Measurements from ENCODE around the gene GMPR.
A peak's percentile ranks its signal among the peaks of the same experiment; 100 is the strongest.

GMPR gene

DNA sequence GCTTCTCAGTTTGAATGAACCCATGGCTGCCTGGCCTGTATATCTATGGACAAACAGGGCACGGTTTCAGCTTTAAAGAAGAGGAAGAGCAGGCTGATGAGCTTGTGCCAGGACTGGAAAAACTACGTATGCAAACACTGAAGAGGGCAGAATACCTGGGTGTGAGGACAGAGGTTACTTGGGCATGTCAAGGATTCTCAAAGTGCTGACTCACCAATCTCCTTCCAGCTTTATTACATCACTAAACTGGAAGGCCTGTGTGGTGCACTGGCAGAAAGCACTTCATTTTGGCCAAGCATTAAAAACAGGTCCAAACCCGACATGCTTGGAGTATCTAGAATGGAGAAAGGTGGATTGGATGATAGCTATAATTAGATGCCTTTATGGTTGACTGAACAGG is 95.2 kb downstream of the GMPR start:
- DNase-seq = peak; percentile 17

DNA sequence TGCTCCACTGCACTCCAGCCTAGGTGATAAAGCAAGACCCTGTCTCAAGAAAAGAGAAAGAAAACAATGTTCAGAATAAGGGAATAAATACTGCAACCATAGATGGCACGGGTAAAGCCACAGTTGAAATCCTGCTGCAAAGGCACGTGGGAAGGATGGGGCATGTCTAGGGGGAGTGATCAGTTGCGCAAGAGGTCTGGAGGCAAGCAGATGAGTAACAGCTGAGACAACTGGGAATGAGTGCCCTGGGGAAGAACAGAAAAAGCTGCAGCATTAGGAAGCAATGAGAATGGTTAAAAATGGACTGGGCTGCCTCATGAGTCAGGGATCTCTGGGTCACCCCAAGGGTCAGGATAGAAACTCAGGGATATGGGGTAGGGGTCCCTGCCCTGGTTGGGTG is 96.3 kb downstream of the GMPR start:
- no peak for DNase-seq

DNA sequence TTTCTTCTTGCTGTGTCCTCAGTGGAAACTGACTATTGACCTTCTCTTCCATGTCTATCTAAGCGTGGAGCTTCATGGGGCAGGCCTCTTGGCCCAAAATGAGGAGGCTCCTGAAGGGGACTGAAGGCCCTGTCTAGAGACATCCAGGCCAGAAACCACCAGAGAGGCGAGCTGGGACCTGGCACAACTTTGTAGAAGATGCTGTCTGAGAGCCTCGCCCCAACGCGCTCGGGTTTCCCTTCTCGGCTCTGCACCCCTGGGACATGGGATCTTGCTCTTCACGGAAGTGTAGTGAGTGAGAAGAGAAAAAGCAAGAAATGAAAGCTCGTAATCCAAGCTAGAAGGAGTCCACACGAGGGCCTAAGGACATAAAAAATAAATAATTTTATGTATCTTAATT is 96.8 kb downstream of the GMPR start:
- no peak for DNase-seq

DNA sequence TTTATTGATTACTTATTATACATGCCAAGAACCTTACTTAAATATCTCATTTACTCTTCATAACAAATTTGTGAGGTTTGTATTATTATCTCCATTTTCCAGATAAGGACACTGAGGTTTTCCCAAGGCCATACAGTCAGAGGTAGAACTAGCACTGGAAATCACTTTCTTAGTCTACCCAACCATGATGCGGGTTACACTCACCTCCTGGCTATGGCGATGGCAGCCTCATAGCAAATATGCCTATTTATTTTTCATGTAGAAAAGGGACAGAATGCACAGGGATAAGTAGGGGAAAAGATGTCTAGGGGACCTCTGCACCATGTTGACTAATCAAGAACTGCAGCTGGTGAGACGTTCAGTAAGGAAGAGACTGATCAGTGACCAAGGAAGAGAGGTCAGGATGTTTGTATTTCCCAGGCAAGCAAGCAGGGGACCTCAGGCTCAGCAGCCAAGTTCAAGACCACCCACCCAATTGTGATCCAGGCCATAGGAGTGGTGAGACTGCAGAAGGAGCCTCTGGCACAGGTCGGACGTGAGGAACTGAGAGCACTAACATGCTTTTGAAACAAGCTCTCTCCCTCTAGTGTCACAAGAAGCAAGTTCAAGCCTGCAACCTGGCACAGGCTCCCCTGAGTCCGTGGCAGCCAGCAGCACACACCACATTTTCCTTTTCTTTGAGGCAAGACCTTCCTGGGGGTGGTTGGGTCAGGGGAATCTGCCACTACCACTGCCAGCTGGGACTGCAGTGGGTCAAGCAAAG is 97.8 kb downstream of the GMPR start:
- no peak for DNase-seq

DNA sequence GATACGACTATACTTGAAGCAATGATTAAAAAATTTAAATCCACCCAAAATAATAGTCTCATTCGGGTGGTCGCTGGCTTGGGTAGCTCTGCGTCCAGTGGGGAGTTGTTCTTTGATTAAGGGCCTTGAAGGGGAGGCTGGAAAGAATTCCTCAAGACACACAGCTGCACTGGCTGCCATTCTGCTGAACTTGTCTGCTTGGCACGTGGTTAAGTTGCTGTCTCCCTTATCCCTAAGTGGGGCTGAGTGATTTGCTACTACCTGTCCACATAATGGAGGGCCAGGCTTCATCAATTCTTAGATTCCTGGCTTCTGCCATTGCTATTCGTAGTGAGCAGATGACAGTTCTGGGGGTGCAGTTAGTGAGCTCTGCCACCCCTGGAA is 98.5 kb downstream of the GMPR start:
- no peak for DNase-seq

DNA sequence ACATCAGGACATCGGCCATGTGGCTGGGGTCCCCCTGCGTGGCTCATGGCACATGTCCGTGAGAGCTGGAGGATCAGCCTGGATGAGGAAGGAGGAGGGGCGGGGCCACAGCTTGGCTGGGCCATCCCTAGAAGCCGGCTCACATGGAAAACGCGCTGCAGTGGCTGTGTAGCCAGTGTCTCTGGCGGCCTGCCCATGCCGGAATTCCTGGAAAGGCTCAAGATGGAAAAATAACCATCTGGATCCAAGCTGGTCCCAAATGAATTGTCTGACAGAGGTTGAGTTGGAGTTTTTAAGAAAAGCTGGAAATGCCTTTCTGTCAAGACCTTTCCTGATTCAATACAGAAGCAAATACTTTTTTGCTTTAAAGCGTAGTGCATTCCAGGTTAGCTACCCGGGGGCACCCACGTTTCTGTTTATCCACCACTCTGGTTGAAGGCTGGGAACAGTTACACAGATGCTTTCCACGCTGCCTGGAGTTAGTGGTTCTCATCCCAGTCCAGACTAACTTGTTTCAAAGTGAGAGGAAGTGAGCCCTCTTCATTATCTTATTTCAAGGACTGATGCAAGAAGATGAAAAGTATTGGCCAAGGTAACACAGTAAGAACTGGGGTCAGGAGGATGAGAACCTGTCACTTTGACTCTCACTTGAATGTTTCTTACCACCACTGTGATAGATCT is 99.0 kb downstream of the GMPR start:
- peak; percentile 23 for DNase-seq

DNA sequence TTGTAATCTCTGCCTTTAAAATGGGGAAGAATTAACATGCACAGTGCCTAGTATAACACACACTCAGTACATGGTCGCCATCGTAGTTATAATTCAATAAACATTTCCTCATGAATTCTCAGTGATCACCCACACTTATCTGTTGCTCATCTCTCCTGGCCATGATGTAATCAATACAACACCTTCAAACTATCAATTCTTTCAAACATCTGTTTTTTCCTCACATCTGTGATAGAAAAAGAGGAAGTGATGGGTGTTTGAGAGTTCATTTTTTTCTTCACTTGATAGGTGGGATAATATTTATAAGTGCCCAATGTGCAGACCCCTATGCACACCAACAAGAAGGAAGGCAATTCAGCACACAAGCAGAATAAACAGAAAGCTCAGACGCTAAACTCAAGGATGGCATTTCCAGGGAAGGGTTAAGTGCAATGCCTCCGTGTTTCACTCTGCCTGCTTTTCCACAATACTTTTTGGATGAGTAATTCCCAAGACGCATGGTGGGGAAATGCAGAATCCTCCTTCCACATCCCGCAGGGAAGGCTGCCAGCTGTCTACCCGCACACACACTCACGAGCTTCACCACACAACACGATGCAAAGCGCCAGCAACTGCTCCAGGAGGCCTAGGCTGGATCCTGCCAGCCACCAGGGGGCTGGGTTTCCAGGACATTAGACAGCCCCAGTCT is 100.3 kb downstream of the GMPR start:
- DNase-seq = peak; percentile 89

DNA sequence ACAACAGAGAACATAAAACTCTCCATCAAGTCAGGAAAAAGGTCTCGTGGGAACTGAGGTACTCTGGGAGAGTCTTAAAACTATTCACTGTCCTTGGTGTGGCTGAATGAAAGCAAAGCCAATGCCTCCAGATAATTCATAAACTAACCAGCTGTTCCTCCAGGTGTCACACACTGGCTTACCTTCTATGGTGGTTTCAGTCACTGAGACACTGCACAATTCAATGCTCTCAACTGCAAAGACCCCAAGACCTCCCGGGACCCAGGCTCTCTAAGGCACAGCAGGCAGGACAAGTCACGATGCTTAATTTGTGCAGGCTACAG is 100.8 kb downstream of the GMPR start:
- DNase-seq = no peak

DNA sequence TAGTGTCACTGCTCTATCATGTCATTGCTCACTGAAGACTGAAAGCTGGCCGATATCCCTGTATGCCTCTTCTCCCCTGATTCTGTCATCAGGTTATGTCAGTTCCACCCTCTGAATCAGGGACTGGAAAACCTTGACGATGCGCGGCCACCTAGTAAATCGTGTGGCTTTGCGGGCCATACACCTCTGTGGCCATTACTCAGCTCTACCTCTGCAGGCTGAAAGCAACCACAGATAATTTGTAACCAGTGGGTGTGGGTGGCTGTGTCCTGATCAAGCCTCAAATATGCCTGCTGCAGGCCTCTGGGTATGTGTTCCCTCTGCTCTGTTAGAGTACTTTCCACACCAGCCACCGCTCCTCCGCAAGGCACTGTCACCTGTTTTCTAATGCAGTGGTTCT is 105.2 kb downstream of the GMPR start:
- DNase-seq = no peak

DNA sequence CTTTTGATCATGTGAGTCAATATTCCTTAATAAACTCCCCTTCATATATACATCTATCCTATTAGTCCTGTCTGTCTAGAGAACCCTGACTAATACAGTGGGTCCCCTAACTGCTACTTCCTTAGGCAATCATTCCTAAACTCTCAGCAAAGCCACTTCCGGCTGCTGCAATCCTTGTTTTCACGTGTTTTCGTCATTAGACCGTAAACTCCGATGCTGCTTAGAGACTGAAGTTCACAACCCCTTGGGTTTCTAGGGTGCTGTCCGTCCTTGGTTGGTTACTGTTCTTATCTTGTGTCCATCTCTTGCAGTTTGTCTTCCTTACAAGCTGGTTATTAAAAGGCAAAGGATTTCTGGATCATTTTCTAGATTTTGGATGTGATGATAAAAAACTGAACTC is 106.4 kb downstream of the GMPR start:
- DNase-seq = no peak
